Natural killer cell (primary cell): ENCODE measurements around the gene FXYD7. TPM values are rescaled to one million over a fixed set of nuclear protein-coding genes. Genes with fewer than 3 reads are reported as not detected.

Experiments used
- ATAC-seq, 3 donors: fragments of 150-1000 bp in 2 of 3; fragments of 200-7000 bp in 1 of 3; cut with Tn5 transposase; 1 replicate in 1 of 3; 2 replicates in 2 of 3; pipeline ENCODE4 v1.10.0; 2021; ENCODE audit warnings: mild to moderate bottlenecking in 2 of 3, moderate library complexity in 2 of 3
- DNase-seq, 2 donors: peaks; one replicate each; pipeline versions ENCODE4 v3.0.0 to v3.0.0-alpha.2; 2013 to 2021; ENCODE audit warnings: mixed read lengths in 1 of 2
- H3K27ac ChIP-seq: one replicate; pipeline ENCODE4 v1.5.1; 2013; ENCODE audit warnings: mild to moderate bottlenecking, low read length
- H3K27me3 ChIP-seq: one replicate; pipeline ENCODE4 v1.6.1; 2013; ENCODE audit warnings: low read length; ENCODE audit not compliant: control insufficient read depth, insufficient read depth
- H3K36me3 ChIP-seq: one replicate; pipeline ENCODE4 v1.6.1; 2013; ENCODE audit warnings: low read length; ENCODE audit not compliant: control insufficient read depth, insufficient read depth
- H3K4me1 ChIP-seq: one replicate; pipeline ENCODE4 v1.6.1; 2013; ENCODE audit warnings: low read length; ENCODE audit not compliant: control insufficient read depth, insufficient read depth
- H3K4me3 ChIP-seq: one replicate; pipeline ENCODE4 v1.5.1; 2013; ENCODE audit warnings: low read length
- H3K9me3 ChIP-seq: one replicate; pipeline ENCODE4 v1.6.1; 2013; ENCODE audit warnings: low read length; ENCODE audit not compliant: control insufficient read depth, insufficient read depth
- H3K27ac Mint-ChIP-seq, 2 donors: one replicate each; pipeline ENCODE4 v1.8.0; 2022; ENCODE audit warnings: mild to moderate bottlenecking in 2 of 2, mixed read lengths in 2 of 2, moderate library complexity in 1 of 2
- H3K27me3 Mint-ChIP-seq, 2 donors: one replicate each; pipeline ENCODE4 v1.8.0; 2022; ENCODE audit warnings: low read depth in 2 of 2, mixed read lengths in 2 of 2
- H3K36me3 Mint-ChIP-seq: one replicate; pipeline ENCODE4 v1.8.0; 2022; ENCODE audit warnings: mixed read lengths
- H3K4me1 Mint-ChIP-seq, 2 donors: one replicate each; pipeline ENCODE4 v1.8.0; 2022; ENCODE audit warnings: mixed read lengths in 2 of 2
- H3K4me3 Mint-ChIP-seq: one replicate; pipeline ENCODE4 v1.8.0; 2022; ENCODE audit warnings: mild to moderate bottlenecking, moderate library complexity, mixed read lengths
- H3K9me3 Mint-ChIP-seq, 2 donors: one replicate each; pipeline ENCODE4 v1.8.0; 2022; ENCODE audit warnings: mixed read lengths in 2 of 2
- WGBS: methylation state at CpG from one replicate; pipeline ENCODE4 v1.1.7; 2013; ENCODE audit warnings: missing lambda C conversion rate; ENCODE audit not compliant: insufficient coverage; 5-methylcytosine and 5-hydroxymethylcytosine counted together
- intact Hi-C: fragments of 100-400 bp; cut with micrococcal nuclease; formaldehyde crosslinking; loops from one replicate; pipeline ENCODE4 v1.14.2; 2022
- total RNA-seq, 4 donors: library from RNA; stranded (reverse); fragments of 120-200 nt in 1 of 4; gene quantifications; one replicate each; pipeline versions ENCODE4 v1.2.3 to v1.2.4, GENCODE V29; 2013 to 2022
- TF ChIP-seq, protein P1 (sequence below): fragments of 200-600 bp; IDR thresholded peaks from one replicate; pipeline ENCODE4 v1.8.0; 2022; ENCODE audit warnings: antibody characterized with exemption

Gene FXYD7
- total RNA-seq, 3 donors from 2014 or later (not counting 1 experiment from before 2014, with no cell fraction given) = 4.0 to 5.4 (median 4.9) TPM

GRCh38 chr19:35153701-35154524 lies 10.9 kb downstream of the FXYD7 start:
- H3K9me3 ChIP-seq = no peaks in the 10 kb centered on the region
- H3K27ac Mint-ChIP-seq = peak overlapping the region; percentile 90 to 99
- peak overlapping the region; percentile 80 for H3K27ac ChIP-seq
- peaks cover 43 to 44% of the 10 kb centered on the region in 2 donors for H3K4me1 Mint-ChIP-seq
- H3K4me1 ChIP-seq = peaks cover 35% of the 10 kb centered on the region
- no peaks in the 10 kb centered on the region for H3K27me3 ChIP-seq
- DNase-seq (peak; percentile 63 to 85), ATAC-seq (peak; percentile 65 to 75 (median 71))
- TF ChIP-seq, protein P1, sequence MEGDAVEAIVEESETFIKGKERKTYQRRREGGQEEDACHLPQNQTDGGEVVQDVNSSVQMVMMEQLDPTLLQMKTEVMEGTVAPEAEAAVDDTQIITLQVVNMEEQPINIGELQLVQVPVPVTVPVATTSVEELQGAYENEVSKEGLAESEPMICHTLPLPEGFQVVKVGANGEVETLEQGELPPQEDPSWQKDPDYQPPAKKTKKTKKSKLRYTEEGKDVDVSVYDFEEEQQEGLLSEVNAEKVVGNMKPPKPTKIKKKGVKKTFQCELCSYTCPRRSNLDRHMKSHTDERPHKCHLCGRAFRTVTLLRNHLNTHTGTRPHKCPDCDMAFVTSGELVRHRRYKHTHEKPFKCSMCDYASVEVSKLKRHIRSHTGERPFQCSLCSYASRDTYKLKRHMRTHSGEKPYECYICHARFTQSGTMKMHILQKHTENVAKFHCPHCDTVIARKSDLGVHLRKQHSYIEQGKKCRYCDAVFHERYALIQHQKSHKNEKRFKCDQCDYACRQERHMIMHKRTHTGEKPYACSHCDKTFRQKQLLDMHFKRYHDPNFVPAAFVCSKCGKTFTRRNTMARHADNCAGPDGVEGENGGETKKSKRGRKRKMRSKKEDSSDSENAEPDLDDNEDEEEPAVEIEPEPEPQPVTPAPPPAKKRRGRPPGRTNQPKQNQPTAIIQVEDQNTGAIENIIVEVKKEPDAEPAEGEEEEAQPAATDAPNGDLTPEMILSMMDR = peak; percentile 74
- H3K36me3 Mint-ChIP-seq = peaks cover 9% of the 10 kb centered on the region
- under 1% methylated on average over 35 of the region's 36 CpGs for WGBS
- peak overlapping the region; percentile 80 for H3K4me3 ChIP-seq
- H3K36me3 ChIP-seq = peaks cover 21% of the 10 kb centered on the region
- intact Hi-C loops = no loop called here
- no peaks in the 10 kb centered on the region for H3K27me3 Mint-ChIP-seq
- peak overlapping the region; percentile 100 for H3K4me3 Mint-ChIP-seq
- no peaks in the 10 kb centered on the region for H3K9me3 Mint-ChIP-seq

DNA sequence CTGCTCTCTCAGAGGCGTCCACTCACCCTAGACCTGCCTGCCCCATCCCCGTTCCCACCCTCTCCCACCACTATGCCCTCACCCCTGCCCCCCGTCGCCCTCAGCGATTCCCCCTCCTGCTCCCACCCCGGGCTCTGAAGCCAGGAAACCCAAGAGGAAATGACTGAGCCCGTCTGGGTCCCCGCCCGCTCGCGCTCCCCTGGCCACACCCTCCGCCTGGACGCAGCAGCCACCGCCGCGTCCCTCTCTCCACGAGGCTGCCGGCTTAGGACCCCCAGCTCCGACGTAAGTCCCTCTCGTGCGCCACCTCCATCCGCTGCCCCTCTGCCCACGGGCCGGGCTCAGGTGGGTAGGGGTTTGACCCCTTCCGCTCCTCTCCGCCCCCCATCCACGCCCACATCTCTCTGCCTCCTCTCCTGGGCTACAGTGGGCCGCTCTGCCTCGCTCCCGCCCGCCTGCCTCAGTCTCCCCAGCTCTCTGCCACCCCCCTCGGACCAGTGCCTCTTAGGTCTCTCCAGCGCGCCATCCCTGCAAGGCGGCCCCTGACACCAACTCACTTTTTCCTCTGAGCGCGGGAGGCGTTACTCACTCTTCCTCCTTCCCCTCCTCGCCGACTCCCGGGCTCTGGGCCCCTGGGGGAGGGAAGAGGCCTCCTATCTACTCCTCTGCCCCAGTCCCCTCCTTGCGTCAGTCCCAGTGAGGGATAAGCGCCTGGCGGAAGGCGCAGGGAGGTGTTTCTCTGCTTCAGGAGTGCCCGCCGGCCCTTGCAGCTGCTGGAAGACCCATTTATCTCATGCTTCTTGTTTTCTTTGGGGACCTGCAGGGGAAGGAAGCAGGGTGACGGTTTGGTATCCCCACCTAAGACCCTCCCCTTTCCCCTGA lies 11.7 kb downstream of the FXYD7 start, which contains the start of gene FXYD5:
FXYD5 (plus strand) TSS at position 211 of the 882 bp plus-strand sequence. CDS start 816 bp downstream, outside the sequence.
- no peaks in the 10 kb centered on the region for H3K27me3 ChIP-seq
- WGBS = 0% methylated on average over 43 of the region's 49 CpGs
- H3K4me3 Mint-ChIP-seq = peak within 1 kb of the TSS; percentile 100
- TF ChIP-seq, protein P1 = no peak
- DNase-seq (peak; percentile 63 to 79), ATAC-seq (peak; percentile 74 to 80 (median 75))
- intact Hi-C loops = loop anchor here (5.0 kb wide), 1 partner anchor 113 kb away; the partner anchor contains the start of gene USF2
- peaks cover 48% of the 10 kb centered on the region in 2 donors for H3K4me1 Mint-ChIP-seq
- peak within 1 kb of the TSS; percentile 90 to 99 for H3K27ac Mint-ChIP-seq
- H3K9me3 Mint-ChIP-seq = no peaks in the 10 kb centered on the region
- H3K36me3 Mint-ChIP-seq = peaks cover 17% of the 10 kb centered on the region
- H3K4me3 ChIP-seq = peak within 1 kb of the TSS; percentile 80
- H3K36me3 ChIP-seq = peaks cover 29% of the 10 kb centered on the region
- peak within 1 kb of the TSS; percentile 80 for H3K27ac ChIP-seq
- H3K4me1 ChIP-seq = peaks cover 35% of the 10 kb centered on the region
- H3K27me3 Mint-ChIP-seq = no peaks in the 10 kb centered on the region
- H3K9me3 ChIP-seq = no peaks in the 10 kb centered on the region

GRCh38 chr19:35155441-35155840 lies 12.4 kb downstream of the FXYD7 start:
- peak overlapping the region; percentile 90 to 99 for H3K27ac Mint-ChIP-seq
- no peaks in the 10 kb centered on the region for H3K27me3 Mint-ChIP-seq
- H3K9me3 Mint-ChIP-seq = no peaks in the 10 kb centered on the region
- H3K27me3 ChIP-seq = no peaks in the 10 kb centered on the region
- H3K4me1 Mint-ChIP-seq = peaks cover 48 to 49% of the 10 kb centered on the region in 2 donors
- H3K4me1 ChIP-seq = peaks cover 35% of the 10 kb centered on the region
- TF ChIP-seq, protein P1 = no peak
- peak; percentile 34 to 47 for DNase-seq
- peak overlapping the region; percentile 80 for H3K4me3 ChIP-seq
- ATAC-seq = peak; percentile 19 to 45 (median 27)
- peak overlapping the region; percentile 80 for H3K27ac ChIP-seq
- intact Hi-C loops = loop anchor here (5.0 kb wide), 1 partner anchor 112 kb away; the partner anchor contains the start of gene USF2
- peaks cover 18% of the 10 kb centered on the region for H3K36me3 Mint-ChIP-seq
- WGBS = under 1% methylated on average over 17 of the region's 17 CpGs
- H3K4me3 Mint-ChIP-seq = peak overlapping the region; percentile 100
- H3K36me3 ChIP-seq = peaks cover 34% of the 10 kb centered on the region
- no peaks in the 10 kb centered on the region for H3K9me3 ChIP-seq
